ENCODE data around the gene SHB. TPM values are rescaled to one million over a fixed set of nuclear protein-coding genes. Genes with fewer than 3 reads are reported as not detected.

Gene SHB
- total RNA-seq, 1 donor from 2014 or later = 3.1 TPM

DNA sequence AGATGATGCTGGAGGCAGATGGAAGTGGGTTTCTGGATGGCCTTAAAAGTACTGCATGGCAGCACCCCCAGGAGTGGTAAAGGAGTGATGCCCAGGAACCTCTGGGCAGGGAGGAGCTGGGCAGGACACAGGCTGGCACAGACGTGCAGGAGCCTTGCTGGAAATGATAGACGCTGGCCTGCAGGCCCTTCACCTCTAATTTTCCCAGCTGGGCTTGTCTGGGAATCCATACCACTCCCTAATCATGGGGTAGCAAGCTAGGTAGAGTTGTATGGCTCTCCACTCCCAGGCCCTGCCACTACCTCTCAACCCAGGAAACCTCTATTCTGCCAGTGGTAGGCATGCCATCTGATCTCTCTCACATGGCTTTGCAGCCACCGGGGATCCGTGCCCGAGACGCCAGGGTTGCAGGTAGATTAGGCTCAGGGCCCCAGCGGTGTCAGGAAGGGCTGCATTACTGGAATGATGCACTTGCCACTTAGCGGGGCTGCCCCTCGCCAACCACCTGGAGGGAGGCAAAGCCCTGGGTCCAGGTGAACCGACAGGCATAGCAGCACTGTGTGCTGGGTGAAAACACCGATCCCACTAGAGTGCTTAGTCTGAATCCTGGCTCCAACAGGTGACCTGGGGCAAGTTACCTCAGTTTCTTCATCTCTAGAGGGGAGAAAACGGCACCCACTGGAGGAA is 85.5 kb downstream of the SHB start:
- Histone ChIP-seq H3K4me3 (ENCODE audit: low read length in 3 of 3) (no peak overlapping the region), H3K27me3 (ENCODE audit: control insufficient read depth in 3 of 3, insufficient read depth in 3 of 3, low read length in 3 of 3) (no peaks in the 10 kb centered on the region), H3K9me3 (ENCODE audit: control insufficient read depth in 3 of 3, low read length in 3 of 3) (no peaks in the 10 kb centered on the region), H3K4me1 (ENCODE audit: control insufficient read depth in 3 of 3, insufficient read depth in 3 of 3, low read length in 3 of 3) (peaks cover 4 to 16% (median 13%) of the 10 kb centered on the region in 3 donors), H3K27ac (ENCODE audit: low read depth, low read length) (no peak overlapping the region), H3K9ac (ENCODE audit: low read depth in 1 of 3, low read length in 3 of 3) (no peak overlapping the region), H3K36me3 (ENCODE audit: control insufficient read depth in 3 of 3, insufficient read depth in 3 of 3, low read length in 3 of 3) (no peaks in the 10 kb centered on the region)

DNA sequence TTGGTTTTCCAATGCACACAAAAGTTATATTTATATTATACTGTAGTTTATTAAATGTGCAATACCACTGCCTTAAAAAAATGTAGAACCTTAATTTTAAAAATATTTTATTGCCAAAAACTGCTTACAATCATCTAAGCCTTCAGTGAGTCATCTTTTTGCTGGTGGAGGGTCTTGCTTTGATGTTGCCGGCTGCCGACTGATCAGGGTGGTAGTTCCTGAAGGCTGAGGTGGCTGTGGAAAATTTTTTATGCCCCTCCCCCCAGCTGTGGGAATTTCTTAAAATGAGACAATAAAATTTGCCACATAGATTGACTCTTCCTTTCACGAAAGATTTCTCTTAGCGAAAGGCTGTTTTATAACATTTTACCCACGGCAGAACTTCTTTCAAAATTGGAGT is 89.2 kb downstream of the SHB start:
- Histone ChIP-seq H3K27ac (ENCODE audit: low read depth, low read length) (no peak overlapping the region), H3K4me3 (ENCODE audit: low read length in 3 of 3) (no peak overlapping the region), H3K4me1 (ENCODE audit: control insufficient read depth in 3 of 3, insufficient read depth in 3 of 3, low read length in 3 of 3) (peaks cover 0 to 6% (median 3%) of the 10 kb centered on the region in 3 donors), H3K36me3 (ENCODE audit: control insufficient read depth in 3 of 3, insufficient read depth in 3 of 3, low read length in 3 of 3) (no peaks in the 10 kb centered on the region), H3K9ac (ENCODE audit: low read depth in 1 of 3, low read length in 3 of 3) (no peak overlapping the region), H3K27me3 (ENCODE audit: control insufficient read depth in 3 of 3, insufficient read depth in 3 of 3, low read length in 3 of 3) (no peaks in the 10 kb centered on the region), H3K9me3 (ENCODE audit: control insufficient read depth in 3 of 3, low read length in 3 of 3) (no peaks in the 10 kb centered on the region)

DNA sequence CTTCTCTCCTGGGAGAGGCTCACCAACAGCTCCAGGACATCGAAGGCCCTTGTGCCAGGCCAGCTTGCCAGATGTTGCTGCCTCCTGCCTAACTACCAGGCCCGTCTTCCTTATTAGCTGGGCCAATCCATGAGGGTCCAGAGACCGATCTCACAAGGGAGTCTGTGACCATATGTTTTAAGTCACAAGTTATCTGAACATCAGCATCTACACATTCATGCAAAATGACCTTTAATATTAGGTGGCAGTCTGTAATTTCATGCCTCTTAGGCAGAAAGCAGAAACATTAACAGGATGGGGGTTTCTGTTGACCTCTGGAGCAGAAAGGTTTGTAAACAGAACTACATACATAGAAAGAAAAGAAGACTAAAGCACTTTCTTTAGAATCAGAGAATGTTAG is 90.0 kb downstream of the SHB start:
- Histone ChIP-seq H3K27me3 (ENCODE audit: control insufficient read depth in 3 of 3, insufficient read depth in 3 of 3, low read length in 3 of 3) (no peaks in the 10 kb centered on the region), H3K27ac (ENCODE audit: low read depth, low read length) (no peak overlapping the region), H3K4me3 (ENCODE audit: low read length in 3 of 3) (no peak overlapping the region), H3K4me1 (ENCODE audit: control insufficient read depth in 3 of 3, insufficient read depth in 3 of 3, low read length in 3 of 3) (peaks cover 0 to 2% (median 0%) of the 10 kb centered on the region in 3 donors), H3K9me3 (ENCODE audit: control insufficient read depth in 3 of 3, low read length in 3 of 3) (no peaks in the 10 kb centered on the region), H3K36me3 (ENCODE audit: control insufficient read depth in 3 of 3, insufficient read depth in 3 of 3, low read length in 3 of 3) (peaks cover 0 to 2% (median 0%) of the 10 kb centered on the region in 3 donors), H3K9ac (ENCODE audit: low read depth in 1 of 3, low read length in 3 of 3) (no peak overlapping the region)

DNA sequence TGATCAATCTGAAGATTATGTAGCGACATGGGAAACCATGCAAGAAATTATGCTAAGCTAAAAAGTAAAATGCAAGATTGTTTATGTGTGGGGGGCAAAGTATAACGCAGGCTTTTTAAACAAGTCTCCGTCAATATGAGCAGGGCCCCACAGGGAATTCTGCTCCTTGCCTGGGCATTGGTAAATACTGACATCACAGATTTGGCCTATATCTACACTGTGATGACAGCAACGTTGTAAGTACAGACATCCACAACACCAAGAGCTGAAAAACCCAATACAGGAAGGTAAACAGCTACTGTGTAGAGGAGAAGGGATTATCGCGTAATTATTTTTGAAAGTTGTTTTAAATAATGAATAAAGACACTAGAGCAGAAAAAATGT is 90.6 kb downstream of the SHB start:
- no peak overlapping the region for H3K9ac ChIP-seq (ENCODE audit: low read depth in 1 of 3, low read length in 3 of 3)
- H3K4me1 ChIP-seq (ENCODE audit: control insufficient read depth in 3 of 3, insufficient read depth in 3 of 3, low read length in 3 of 3) = peaks cover 0 to 2% (median 0%) of the 10 kb centered on the region in 3 donors
- H3K36me3 ChIP-seq (ENCODE audit: control insufficient read depth in 3 of 3, insufficient read depth in 3 of 3, low read length in 3 of 3) = peaks cover 0 to 2% (median 0%) of the 10 kb centered on the region in 3 donors
- no peaks in the 10 kb centered on the region for H3K9me3 ChIP-seq (ENCODE audit: control insufficient read depth in 3 of 3, low read length in 3 of 3)
- H3K4me3 ChIP-seq (ENCODE audit: low read length in 3 of 3) = no peak overlapping the region
- H3K27me3 ChIP-seq (ENCODE audit: control insufficient read depth in 3 of 3, insufficient read depth in 3 of 3, low read length in 3 of 3) = no peaks in the 10 kb centered on the region
- no peak overlapping the region for H3K27ac ChIP-seq (ENCODE audit: low read depth, low read length)

DNA sequence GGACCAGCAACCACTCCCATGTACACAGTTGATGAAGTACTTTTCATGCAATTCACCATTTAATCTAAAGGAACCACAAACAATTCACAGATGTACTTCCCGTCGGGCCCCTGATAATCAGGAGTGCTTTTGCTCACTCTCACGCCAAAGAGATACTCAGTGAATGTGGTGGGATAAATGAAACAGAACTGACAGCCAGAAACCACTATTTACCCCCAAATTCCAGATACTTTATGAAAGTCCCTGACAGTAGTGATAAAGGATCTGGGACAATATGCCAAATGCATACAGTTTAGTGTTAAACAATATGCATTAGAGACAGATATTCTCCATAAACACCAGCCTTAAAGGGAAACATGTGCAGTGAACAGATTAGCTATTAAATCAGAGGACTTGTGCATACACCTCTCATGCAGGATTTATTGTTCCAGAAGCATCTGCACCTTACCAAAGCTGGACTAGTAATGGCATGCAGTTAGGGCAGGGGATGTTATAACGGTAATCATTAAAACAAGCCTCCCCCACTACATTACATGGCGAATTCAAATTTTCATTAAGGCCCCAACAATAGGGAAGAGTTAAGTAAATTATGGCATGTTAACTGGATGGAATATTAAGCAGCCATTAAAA is 91.1 kb downstream of the SHB start:
- no peak overlapping the region for H3K4me3 ChIP-seq (ENCODE audit: low read length in 3 of 3)
- H3K9ac ChIP-seq (ENCODE audit: low read depth in 1 of 3, low read length in 3 of 3) = no peak overlapping the region
- H3K4me1 ChIP-seq (ENCODE audit: control insufficient read depth in 3 of 3, insufficient read depth in 3 of 3, low read length in 3 of 3) = peaks cover 0 to 2% (median 0%) of the 10 kb centered on the region in 3 donors
- H3K27me3 ChIP-seq (ENCODE audit: control insufficient read depth in 3 of 3, insufficient read depth in 3 of 3, low read length in 3 of 3) = no peaks in the 10 kb centered on the region
- no peaks in the 10 kb centered on the region for H3K9me3 ChIP-seq (ENCODE audit: control insufficient read depth in 3 of 3, low read length in 3 of 3)
- H3K36me3 ChIP-seq (ENCODE audit: control insufficient read depth in 3 of 3, insufficient read depth in 3 of 3, low read length in 3 of 3) = peaks cover 0 to 2% (median 0%) of the 10 kb centered on the region in 3 donors
- no peak overlapping the region for H3K27ac ChIP-seq (ENCODE audit: low read depth, low read length)

DNA sequence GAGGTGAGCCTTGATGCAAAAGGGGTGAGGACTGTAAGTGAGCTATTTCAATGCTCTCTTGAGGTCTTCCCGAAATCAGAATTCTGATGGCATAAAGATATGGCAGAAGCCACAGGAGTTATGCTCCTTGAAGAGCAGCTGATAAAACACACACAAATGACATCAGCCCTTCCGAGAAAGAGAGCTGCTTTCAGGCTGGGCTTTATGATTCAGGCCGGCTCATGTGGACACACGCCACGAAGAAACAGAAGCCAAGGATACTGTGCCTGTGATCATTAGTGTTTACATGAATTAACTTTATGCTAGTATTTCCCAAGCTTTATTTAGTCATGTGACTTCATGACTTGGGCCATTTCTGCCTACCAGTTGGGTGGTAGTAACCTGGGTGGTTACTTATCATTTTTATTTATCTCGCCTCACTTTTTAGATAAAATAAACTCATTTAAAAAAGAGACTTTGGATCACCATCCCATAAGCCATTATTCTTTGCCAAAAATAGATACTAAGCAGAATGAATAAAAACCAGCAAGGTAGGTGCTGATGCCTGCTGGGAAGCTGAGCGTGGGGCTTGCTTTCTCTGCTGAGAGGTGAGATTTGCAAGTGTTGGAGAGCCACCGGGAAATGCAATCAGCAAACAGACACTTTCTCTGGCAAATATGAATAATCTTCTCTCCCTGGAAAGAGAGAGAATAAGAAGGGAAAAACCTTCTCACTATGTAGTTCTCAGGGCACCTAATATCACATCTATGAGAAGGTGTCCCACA is 92.1 kb downstream of the SHB start:
- H3K4me3 ChIP-seq (ENCODE audit: low read length in 3 of 3) = no peak overlapping the region
- peaks cover 0 to 3% (median 0%) of the 10 kb centered on the region in 3 donors for H3K36me3 ChIP-seq (ENCODE audit: control insufficient read depth in 3 of 3, insufficient read depth in 3 of 3, low read length in 3 of 3)
- H3K4me1 ChIP-seq (ENCODE audit: control insufficient read depth in 3 of 3, insufficient read depth in 3 of 3, low read length in 3 of 3) = peaks cover 0 to 2% (median 0%) of the 10 kb centered on the region in 3 donors
- no peaks in the 10 kb centered on the region for H3K9me3 ChIP-seq (ENCODE audit: control insufficient read depth in 3 of 3, low read length in 3 of 3)
- H3K27me3 ChIP-seq (ENCODE audit: control insufficient read depth in 3 of 3, insufficient read depth in 3 of 3, low read length in 3 of 3) = no peaks in the 10 kb centered on the region
- H3K9ac ChIP-seq (ENCODE audit: low read depth in 1 of 3, low read length in 3 of 3) = no peak overlapping the region
- peak overlapping the region; percentile 15 for H3K27ac ChIP-seq (ENCODE audit: low read depth, low read length)

DNA sequence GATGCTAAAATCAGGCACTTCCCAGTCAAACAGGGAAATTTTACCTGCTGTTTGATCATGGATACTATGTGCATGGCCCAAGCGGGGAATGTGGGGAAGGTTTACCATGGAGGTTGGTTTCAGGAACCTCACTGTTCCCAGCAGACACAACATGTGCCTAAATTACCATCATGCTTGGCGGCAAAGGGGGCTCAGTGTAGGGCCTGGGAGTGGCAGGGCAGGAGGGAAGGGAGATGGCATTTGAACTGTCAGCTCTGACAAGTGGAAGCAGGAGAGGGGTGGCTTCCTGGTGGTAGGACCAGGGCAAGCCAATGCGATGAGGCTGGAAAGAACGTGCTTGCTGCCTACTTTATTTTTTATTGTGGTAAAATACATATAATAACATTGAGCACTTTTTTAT is 93.4 kb downstream of the SHB start:
- Histone ChIP-seq H3K27ac (ENCODE audit: low read depth, low read length) (no peak overlapping the region), H3K9me3 (ENCODE audit: control insufficient read depth in 3 of 3, low read length in 3 of 3) (no peaks in the 10 kb centered on the region), H3K4me1 (ENCODE audit: control insufficient read depth in 3 of 3, insufficient read depth in 3 of 3, low read length in 3 of 3) (peaks cover 0 to 2% (median 0%) of the 10 kb centered on the region in 3 donors), H3K9ac (ENCODE audit: low read depth in 1 of 3, low read length in 3 of 3) (no peak overlapping the region), H3K4me3 (ENCODE audit: low read length in 3 of 3) (no peak overlapping the region), H3K36me3 (ENCODE audit: control insufficient read depth in 3 of 3, insufficient read depth in 3 of 3, low read length in 3 of 3) (peaks cover 0 to 3% (median 0%) of the 10 kb centered on the region in 3 donors), H3K27me3 (ENCODE audit: control insufficient read depth in 3 of 3, insufficient read depth in 3 of 3, low read length in 3 of 3) (no peaks in the 10 kb centered on the region)

DNA sequence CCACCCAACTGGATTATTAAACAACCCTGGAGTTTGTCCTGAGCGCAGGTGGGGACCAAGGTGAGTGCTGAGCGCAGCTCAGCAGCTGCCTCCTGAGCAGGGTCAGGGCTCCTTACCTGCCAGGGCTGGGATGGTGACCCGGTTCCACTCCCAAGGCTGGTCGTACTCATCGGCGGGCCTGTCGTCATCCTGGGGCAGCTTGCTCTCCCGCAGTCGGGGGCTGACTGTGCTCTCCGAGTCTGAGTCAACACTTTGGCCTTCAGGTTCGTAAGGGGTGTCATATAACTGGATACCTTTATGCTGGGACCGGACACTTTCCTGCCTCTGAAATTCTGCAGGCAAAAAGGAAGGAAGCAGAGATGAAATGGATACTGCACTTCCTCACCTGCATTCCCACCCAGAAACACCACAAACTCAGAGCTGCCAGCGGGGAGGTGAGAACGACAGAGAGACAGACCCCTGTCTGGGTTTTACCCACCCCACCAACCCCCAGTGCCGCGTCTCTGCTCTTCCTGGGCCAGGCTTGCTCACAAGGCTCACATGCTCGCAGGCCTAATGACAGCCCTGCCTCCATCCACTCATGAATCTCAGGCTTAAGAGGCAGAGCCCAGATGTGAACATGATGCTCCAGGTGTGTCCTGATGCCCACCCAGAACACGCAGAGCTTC is 94.4 kb downstream of the SHB start:
- Histone ChIP-seq H3K4me1 (ENCODE audit: control insufficient read depth in 3 of 3, insufficient read depth in 3 of 3, low read length in 3 of 3) (peaks cover 0 to 3% (median 3%) of the 10 kb centered on the region in 3 donors), H3K4me3 (ENCODE audit: low read length in 3 of 3) (no peak overlapping the region), H3K9ac (ENCODE audit: low read depth in 1 of 3, low read length in 3 of 3) (no peak overlapping the region), H3K9me3 (ENCODE audit: control insufficient read depth in 3 of 3, low read length in 3 of 3) (no peaks in the 10 kb centered on the region), H3K27ac (ENCODE audit: low read depth, low read length) (no peak overlapping the region), H3K36me3 (ENCODE audit: control insufficient read depth in 3 of 3, insufficient read depth in 3 of 3, low read length in 3 of 3) (peaks cover 0 to 3% (median 0%) of the 10 kb centered on the region in 3 donors), H3K27me3 (ENCODE audit: control insufficient read depth in 3 of 3, insufficient read depth in 3 of 3, low read length in 3 of 3) (no peaks in the 10 kb centered on the region)

DNA sequence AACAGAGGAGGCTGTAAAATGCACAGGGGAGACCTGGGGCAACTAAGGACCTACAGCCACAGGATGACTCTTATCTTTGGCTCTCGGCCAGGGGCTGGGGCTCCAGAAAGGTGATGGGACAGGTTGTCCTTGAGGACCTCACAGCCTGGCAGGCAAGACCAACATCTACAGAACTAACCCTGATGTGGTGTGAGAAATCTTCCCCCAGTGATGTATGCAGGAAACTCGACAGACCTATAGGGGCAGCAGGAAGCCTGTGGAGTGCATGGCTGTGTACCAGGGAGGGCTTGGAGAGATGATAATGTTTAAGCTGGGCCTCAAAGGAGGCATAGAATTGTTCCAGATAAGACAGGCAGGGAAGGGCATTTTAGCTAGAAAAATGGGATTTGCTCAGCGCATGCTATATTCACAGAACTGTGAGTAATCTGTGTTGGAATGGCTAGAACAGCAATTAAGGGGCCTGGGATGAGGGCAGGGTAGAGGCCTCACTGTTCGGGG is 96.6 kb downstream of the SHB start:
- Histone ChIP-seq H3K9me3 (ENCODE audit: control insufficient read depth in 3 of 3, low read length in 3 of 3) (no peaks in the 10 kb centered on the region), H3K4me1 (ENCODE audit: control insufficient read depth in 3 of 3, insufficient read depth in 3 of 3, low read length in 3 of 3) (peaks cover 0 to 22% (median 10%) of the 10 kb centered on the region in 3 donors), H3K27ac (ENCODE audit: low read depth, low read length) (no peak overlapping the region), H3K9ac (ENCODE audit: low read depth in 1 of 3, low read length in 3 of 3) (no peak overlapping the region), H3K27me3 (ENCODE audit: control insufficient read depth in 3 of 3, insufficient read depth in 3 of 3, low read length in 3 of 3) (no peaks in the 10 kb centered on the region), H3K36me3 (ENCODE audit: control insufficient read depth in 3 of 3, insufficient read depth in 3 of 3, low read length in 3 of 3) (peaks cover 0 to 3% (median 0%) of the 10 kb centered on the region in 3 donors), H3K4me3 (ENCODE audit: low read length in 3 of 3) (no peak overlapping the region)
